Measurements from ENCODE around the gene UNC5C. TPM values are rescaled to one million over a fixed set of nuclear protein-coding genes. Genes with fewer than 3 reads are reported as not detected.
A peak's percentile ranks its signal among the peaks of the same experiment; 100 is the strongest.

UNC5C gene
- total RNA-seq, 2 donors from 2014 or later = 0.52 to 2.0 TPM

- intact Hi-C loops (cut with DNase I) = no loop called here
- H3K9me3 ChIP-seq = no peaks in the 10 kb centered on the region
- no peaks in the 10 kb centered on the region for H3K27me3 ChIP-seq
- 58 to 60% methylated on average over 3 of the region's 3 CpGs for WGBS, 2 donors
- DNase-seq (no peak), ATAC-seq (no peak)
- H3K4me3 ChIP-seq = no peak overlapping the region
- TF ChIP-seq POLR2A (IDR thresholded peaks at IDR 0.05) (no peak), CTCF (IDR thresholded peaks at IDR 0.05) (no peak)
- no peaks in the 10 kb centered on the region for H3K36me3 ChIP-seq (replicated peaks in 1 of 2; ENCODE audit: insufficient read depth in 1 of 2, low read depth in 2 of 2)
- no peaks in the 10 kb centered on the region for H3K4me1 ChIP-seq
- no peak overlapping the region for H3K27ac ChIP-seq
Measured at GRCh38 chr4:95371476-95372224, 177.1 kb downstream of the UNC5C start.

GRCh38 chr4:95367824-95368223 lies 180.9 kb downstream of the UNC5C start:
- DNase-seq (no peak), ATAC-seq (no peak)
- TF ChIP-seq CTCF (IDR thresholded peaks at IDR 0.05) = no peak
- no peak for TF ChIP-seq POLR2A (IDR thresholded peaks at IDR 0.05)
- 39 to 41% methylated on average over 2 of the region's 2 CpGs for WGBS, 2 donors
- Histone ChIP-seq H3K4me1 (no peaks in the 10 kb centered on the region), H3K4me3 (no peak overlapping the region), H3K27ac (no peak overlapping the region), H3K27me3 (no peaks in the 10 kb centered on the region), H3K36me3 (replicated peaks in 1 of 2; ENCODE audit: insufficient read depth in 1 of 2, low read depth in 2 of 2) (no peaks in the 10 kb centered on the region), H3K9me3 (no peaks in the 10 kb centered on the region)
- intact Hi-C loops (cut with DNase I) = no loop called here

- H3K36me3 ChIP-seq (replicated peaks in 1 of 2; ENCODE audit: insufficient read depth in 1 of 2, low read depth in 2 of 2) = no peaks in the 10 kb centered on the region
- no peak overlapping the region for H3K27ac ChIP-seq
- no peaks in the 10 kb centered on the region for H3K9me3 ChIP-seq
- ATAC-seq = peak; percentile 56
- no peaks in the 10 kb centered on the region for H3K4me1 ChIP-seq
- TF ChIP-seq CTCF (IDR thresholded peaks at IDR 0.05) (no peak), POLR2A (IDR thresholded peaks at IDR 0.05) (no peak)
- intact Hi-C loops (cut with DNase I) = no loop called here
- no peak overlapping the region for H3K4me3 ChIP-seq
- peak in 1 of 4 donors; percentile 5 for DNase-seq
- WGBS, 2 donors = 31 to 41% methylated on average over 1 of the region's 1 CpG
- no peaks in the 10 kb centered on the region for H3K27me3 ChIP-seq
Measured at GRCh38 chr4:95363966-95364365, 184.8 kb downstream of the UNC5C start.

- 72 to 81% methylated on average over 2 of the region's 2 CpGs for WGBS, 2 donors
- H3K4me3 ChIP-seq = no peak overlapping the region
- H3K27ac ChIP-seq = no peak overlapping the region
- no peaks in the 10 kb centered on the region for H3K4me1 ChIP-seq
- no peaks in the 10 kb centered on the region for H3K9me3 ChIP-seq
- TF ChIP-seq POLR2A (IDR thresholded peaks at IDR 0.05) = no peak
- no peak for TF ChIP-seq CTCF (IDR thresholded peaks at IDR 0.05)
- ATAC-seq (no peak), DNase-seq (no peak)
- intact Hi-C loops (cut with DNase I) = no loop called here
- H3K27me3 ChIP-seq = no peaks in the 10 kb centered on the region
- no peaks in the 10 kb centered on the region for H3K36me3 ChIP-seq (replicated peaks in 1 of 2; ENCODE audit: insufficient read depth in 1 of 2, low read depth in 2 of 2)
Measured at GRCh38 chr4:95363559-95363925, 185.2 kb downstream of the UNC5C start.
